HCT116 (cell line): ENCODE measurements around the gene SMPDL3A.

Source experiments
- CEBPB ChIP-seq: IDR thresholded peaks from 2 replicates; pipeline ENCODE4 v1.6.1; 2012; ENCODE audit warnings: low read depth
- EZH2 ChIP-seq: fragments of 200-600 bp; sonication (generic); IDR thresholded peaks from 2 replicates; pipeline ENCODE4 v1.6.1; 2017; ENCODE audit warnings: antibody characterized with exemption, mixed run types
- EZH2phosphoT487 ChIP-seq: fragments of 200-600 bp; IDR thresholded peaks from 2 replicates; pipeline ENCODE4 v1.6.1; 2018; ENCODE audit warnings: antibody characterized with exemption, borderline replicate concordance
- JUND ChIP-seq: IDR thresholded peaks from 2 replicates; pipeline ENCODE4 v1.6.1; 2012
- POLR2A ChIP-seq: IDR thresholded peaks from 2 replicates; pipeline ENCODE4 v1.7.0; 2011; ENCODE audit warnings: borderline replicate concordance; ENCODE audit not compliant: insufficient read depth, insufficient read length; ENCODE audit errors: extremely low read depth
- POLR2AphosphoS5 ChIP-seq: IDR thresholded peaks from 2 replicates; pipeline ENCODE4 v1.6.1; 2011; ENCODE audit warnings: mild to moderate bottlenecking, low read depth, low read length, moderate library complexity
- SIN3A ChIP-seq: IDR thresholded peaks from 2 replicates; pipeline ENCODE4 v1.6.1; 2012; ENCODE audit warnings: low read depth
- SP1 ChIP-seq: IDR thresholded peaks from 2 replicates; pipeline ENCODE4 v1.6.1; 2012; ENCODE audit warnings: low read depth
- SRF ChIP-seq: IDR thresholded peaks from 2 replicates; pipeline ENCODE4 v1.6.1; 2012; ENCODE audit warnings: low read depth
- TCF7L2 ChIP-seq: IDR thresholded peaks from 2 replicates; pipeline ENCODE4 v1.7.0; 2011; ENCODE audit warnings: borderline replicate concordance, inconsistent platforms; ENCODE audit not compliant: insufficient read depth, insufficient read length; ENCODE audit errors: extremely low read depth
- ZFX ChIP-seq: fragments of 450-650 bp; IDR thresholded peaks from 2 replicates; pipeline ENCODE4 v1.6.1; 2017
- TF ChIP-seq, protein P1 (sequence below): IDR thresholded peaks from 2 replicates; pipeline ENCODE4 v1.6.1; 2011; ENCODE audit warnings: mild to moderate bottlenecking, low read length, moderate library complexity; ENCODE audit not compliant: insufficient replicate concordance; ENCODE audit errors: extremely low read depth
- TF ChIP-seq, protein P2 (sequence below), 3 experiments: fragments of 200-600 bp in 1 of 3; sonication (generic) in 1 of 3; IDR thresholded peaks in 2 of 3; conservative IDR thresholded peaks in 1 of 3; 2 replicates each; pipeline ENCODE4 v1.5.1; 2012 to 2017; ENCODE audit warnings: low read depth in 2 of 3, low read length in 2 of 3, antibody characterized with exemption in 1 of 3, borderline replicate concordance in 1 of 3, control low read depth in 1 of 3, mild to moderate bottlenecking in 1 of 3, mixed read lengths in 1 of 3, mixed run types in 1 of 3, moderate library complexity in 1 of 3; ENCODE audit not compliant: insufficient read depth in 1 of 3
- TF ChIP-seq, protein P3 (sequence below): IDR thresholded peaks from 2 replicates; pipeline ENCODE4 v1.6.1; 2012

DNA sequence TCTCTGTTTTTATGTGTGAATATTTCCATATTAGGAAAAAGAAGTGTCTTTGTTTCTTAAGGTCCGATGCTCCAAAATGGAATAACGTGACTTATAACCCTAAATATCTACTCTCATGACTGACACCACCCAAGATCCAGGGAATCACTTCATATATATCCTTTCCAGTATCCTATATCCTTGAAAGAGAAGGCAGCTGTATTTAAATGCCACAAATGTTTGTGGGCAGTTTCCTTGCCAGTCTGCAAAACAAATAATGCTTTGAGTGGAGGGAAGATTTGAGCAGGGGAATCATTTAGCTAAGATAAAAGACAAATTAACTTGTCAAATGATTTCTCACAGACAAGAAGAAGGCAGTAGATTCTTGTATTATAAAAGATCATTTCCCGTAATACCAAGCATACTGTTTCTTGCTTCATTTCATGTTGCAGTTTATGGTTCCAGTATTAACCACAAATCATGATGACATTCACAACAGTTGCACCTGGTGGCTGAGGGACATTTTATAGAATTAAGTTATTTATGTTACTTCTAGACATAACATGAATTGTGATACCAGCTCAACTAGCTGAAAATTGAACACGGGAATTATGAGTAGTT, 39.5 kb upstream of the SMPDL3A start:
- TF ChIP-seq, protein P1, sequence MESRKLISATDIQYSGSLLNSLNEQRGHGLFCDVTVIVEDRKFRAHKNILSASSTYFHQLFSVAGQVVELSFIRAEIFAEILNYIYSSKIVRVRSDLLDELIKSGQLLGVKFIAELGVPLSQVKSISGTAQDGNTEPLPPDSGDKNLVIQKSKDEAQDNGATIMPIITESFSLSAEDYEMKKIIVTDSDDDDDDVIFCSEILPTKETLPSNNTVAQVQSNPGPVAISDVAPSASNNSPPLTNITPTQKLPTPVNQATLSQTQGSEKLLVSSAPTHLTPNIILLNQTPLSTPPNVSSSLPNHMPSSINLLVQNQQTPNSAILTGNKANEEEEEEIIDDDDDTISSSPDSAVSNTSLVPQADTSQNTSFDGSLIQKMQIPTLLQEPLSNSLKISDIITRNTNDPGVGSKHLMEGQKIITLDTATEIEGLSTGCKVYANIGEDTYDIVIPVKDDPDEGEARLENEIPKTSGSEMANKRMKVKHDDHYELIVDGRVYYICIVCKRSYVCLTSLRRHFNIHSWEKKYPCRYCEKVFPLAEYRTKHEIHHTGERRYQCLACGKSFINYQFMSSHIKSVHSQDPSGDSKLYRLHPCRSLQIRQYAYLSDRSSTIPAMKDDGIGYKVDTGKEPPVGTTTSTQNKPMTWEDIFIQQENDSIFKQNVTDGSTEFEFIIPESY = no peak
- TF ChIP-seq SIN3A = no peak
- TF ChIP-seq POLR2A = no peak
- TF ChIP-seq, protein P2, sequence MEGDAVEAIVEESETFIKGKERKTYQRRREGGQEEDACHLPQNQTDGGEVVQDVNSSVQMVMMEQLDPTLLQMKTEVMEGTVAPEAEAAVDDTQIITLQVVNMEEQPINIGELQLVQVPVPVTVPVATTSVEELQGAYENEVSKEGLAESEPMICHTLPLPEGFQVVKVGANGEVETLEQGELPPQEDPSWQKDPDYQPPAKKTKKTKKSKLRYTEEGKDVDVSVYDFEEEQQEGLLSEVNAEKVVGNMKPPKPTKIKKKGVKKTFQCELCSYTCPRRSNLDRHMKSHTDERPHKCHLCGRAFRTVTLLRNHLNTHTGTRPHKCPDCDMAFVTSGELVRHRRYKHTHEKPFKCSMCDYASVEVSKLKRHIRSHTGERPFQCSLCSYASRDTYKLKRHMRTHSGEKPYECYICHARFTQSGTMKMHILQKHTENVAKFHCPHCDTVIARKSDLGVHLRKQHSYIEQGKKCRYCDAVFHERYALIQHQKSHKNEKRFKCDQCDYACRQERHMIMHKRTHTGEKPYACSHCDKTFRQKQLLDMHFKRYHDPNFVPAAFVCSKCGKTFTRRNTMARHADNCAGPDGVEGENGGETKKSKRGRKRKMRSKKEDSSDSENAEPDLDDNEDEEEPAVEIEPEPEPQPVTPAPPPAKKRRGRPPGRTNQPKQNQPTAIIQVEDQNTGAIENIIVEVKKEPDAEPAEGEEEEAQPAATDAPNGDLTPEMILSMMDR (IDR thresholded peaks at IDR 0.05 in 2 of 3, conservative IDR thresholded peaks at IDR 0.05 in 1 of 3; ENCODE audit: borderline replicate concordance in 1 of 3, insufficient read depth in 1 of 3, low read depth in 2 of 3, low read length in 2 of 3) = no peak
- TF ChIP-seq EZH2phosphoT487 = no peak
- TF ChIP-seq CEBPB = no peak
- TF ChIP-seq SP1 = no peak
- no peak for TF ChIP-seq EZH2
- no peak for TF ChIP-seq ZFX
- TF ChIP-seq POLR2AphosphoS5 = no peak
- TF ChIP-seq TCF7L2 = no peak
- no peak for TF ChIP-seq SRF
- TF ChIP-seq, protein P3, sequence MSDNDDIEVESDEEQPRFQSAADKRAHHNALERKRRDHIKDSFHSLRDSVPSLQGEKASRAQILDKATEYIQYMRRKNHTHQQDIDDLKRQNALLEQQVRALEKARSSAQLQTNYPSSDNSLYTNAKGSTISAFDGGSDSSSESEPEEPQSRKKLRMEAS = no peak
- TF ChIP-seq JUND = no peak
